Activated CD4-positive, alpha-beta memory T cell treated with anti-CD3 and anti-CD28 coated beads for 36 hours (primary cell): Measurements from ENCODE around the gene ASTN2. TPM values are rescaled to one million over a fixed set of nuclear protein-coding genes. Genes with fewer than 3 reads are reported as not detected.

ENCODE experiments used
- CTCF ChIA-PET: fragments of 350-600 bp; sonication (Branson Sonifier 250); formaldehyde crosslinking; loops from one replicate; lab custom pipeline; 2021; ENCODE audit warnings: antibody characterized with exemption, inconsistent platforms; lab: Charles Lee
- POLR2A ChIA-PET: fragments of 350-600 bp; sonication (Branson Sonifier 250); formaldehyde crosslinking; loops from one replicate; lab custom pipeline; 2021; ENCODE audit warnings: antibody characterized with exemption; lab: Charles Lee
- DNase-seq: peaks from one replicate; pipeline ENCODE4 v3.0.0-alpha.2; 2020
- H3K27ac Mint-ChIP-seq: one replicate; pipeline ENCODE4 v1.8.0; 2021; ENCODE audit warnings: mixed read lengths
- H3K27me3 Mint-ChIP-seq: one replicate; pipeline ENCODE4 v1.8.0; 2021; ENCODE audit warnings: mixed read lengths
- H3K36me3 Mint-ChIP-seq: one replicate; pipeline ENCODE4 v1.8.0; 2021; ENCODE audit warnings: mixed read lengths
- H3K4me1 Mint-ChIP-seq: one replicate; pipeline ENCODE4 v1.8.0; 2021; ENCODE audit warnings: low read depth, mixed read lengths
- H3K4me3 Mint-ChIP-seq: one replicate; pipeline ENCODE4 v1.8.0; 2021; ENCODE audit warnings: mild to moderate bottlenecking, mixed read lengths
- H3K9me3 Mint-ChIP-seq: one replicate; pipeline ENCODE4 v1.8.0; 2021; ENCODE audit warnings: mixed read lengths
- intact Hi-C: fragments of 100-400 bp; cut with micrococcal nuclease; formaldehyde crosslinking; loops from one replicate; pipeline ENCODE4 v1.15.1; 2023
- total RNA-seq, 2 experiments: library from RNA; stranded (reverse); gene quantifications; one replicate each; pipeline ENCODE4 v1.2.3, GENCODE V29; 2021

Gene ASTN2
- 1 to 10 TPM; 3.3 to 3.4 TPM for total RNA-seq

- intact Hi-C loops = no loop called here
- DNase-seq = no peak
- Mint-ChIP-seq H3K27ac (no peak within 1 kb of the TSS), H3K4me1 (no peaks in the 10 kb centered on the region), H3K4me3 (no peak within 1 kb of the TSS), H3K9me3 (no peaks in the 10 kb centered on the region), H3K27me3 (peaks cover 25% of the 10 kb centered on the region), H3K36me3 (no peaks in the 10 kb centered on the region)
- POLR2A ChIA-PET = no interaction called here
- CTCF ChIA-PET = no interaction called here
These were observed at the start of gene ASTN2 for GRCh38 chr9:117414906-117415331. Gene ASTN2, minus strand, starts transcription at chr9:117415057. Its CDS starts 119 bp downstream, at chr9:117414938.

- CTCF ChIA-PET = no interaction called here
These were observed 48.0 kb upstream of the ASTN2 start for GRCh38 chr9:117462861-117463260.

GRCh38 chr9:117461386-117461785 lies 46.5 kb upstream of the ASTN2 start:
- Mint-ChIP-seq H3K27ac (no peak overlapping the region), H3K36me3 (no peaks in the 10 kb centered on the region), H3K9me3 (no peaks in the 10 kb centered on the region), H3K27me3 (no peaks in the 10 kb centered on the region), H3K4me3 (no peak overlapping the region), H3K4me1 (no peaks in the 10 kb centered on the region)
- DNase-seq = no peak
- CTCF ChIA-PET = interaction anchor here (1.1 kb wide), 1 partner anchor 26 kb away, joined by 3 read pairs; no protein-coding TSS in a partner anchor
- intact Hi-C loops = no loop called here
- POLR2A ChIA-PET = no interaction called here

More at GRCh38 chr9:117462861-117463260, 48.0 kb upstream of the ASTN2 start:
- intact Hi-C loops = no loop called here
- no peak overlapping the region for H3K4me3 Mint-ChIP-seq
- H3K4me1 Mint-ChIP-seq = no peaks in the 10 kb centered on the region
- no peak for DNase-seq
- no peaks in the 10 kb centered on the region for H3K36me3 Mint-ChIP-seq
- H3K9me3 Mint-ChIP-seq = no peaks in the 10 kb centered on the region
- H3K27ac Mint-ChIP-seq = no peak overlapping the region
- no peaks in the 10 kb centered on the region for H3K27me3 Mint-ChIP-seq
- POLR2A ChIA-PET = no interaction called here

GRCh38 chr9:117460743-117461142 lies 45.9 kb upstream of the ASTN2 start:
- ChIA-PET POLR2A (no interaction called here), CTCF (interaction anchor here (1.1 kb wide), 1 partner anchor 27 kb away, joined by 3 read pairs; no protein-coding TSS in a partner anchor)
- H3K36me3 Mint-ChIP-seq = no peaks in the 10 kb centered on the region
- no peaks in the 10 kb centered on the region for H3K4me1 Mint-ChIP-seq
- H3K4me3 Mint-ChIP-seq = no peak overlapping the region
- intact Hi-C loops = no loop called here
- no peak for DNase-seq
- no peaks in the 10 kb centered on the region for H3K27me3 Mint-ChIP-seq
- no peak overlapping the region for H3K27ac Mint-ChIP-seq
- H3K9me3 Mint-ChIP-seq = no peaks in the 10 kb centered on the region

- CTCF ChIA-PET = no interaction called here
- H3K9me3 Mint-ChIP-seq = no peaks in the 10 kb centered on the region
- no peak overlapping the region for H3K27ac Mint-ChIP-seq
- intact Hi-C loops = no loop called here
- no peak overlapping the region for H3K4me3 Mint-ChIP-seq
- no peaks in the 10 kb centered on the region for H3K4me1 Mint-ChIP-seq
- POLR2A ChIA-PET = no interaction called here
- no peaks in the 10 kb centered on the region for H3K36me3 Mint-ChIP-seq
- H3K27me3 Mint-ChIP-seq = no peaks in the 10 kb centered on the region
- no peak for DNase-seq
These were observed 45.1 kb upstream of the ASTN2 start for GRCh38 chr9:117459913-117460312.

- Mint-ChIP-seq H3K27ac (no peak overlapping the region), H3K27me3 (no peaks in the 10 kb centered on the region), H3K36me3 (no peaks in the 10 kb centered on the region), H3K4me1 (no peaks in the 10 kb centered on the region), H3K9me3 (no peaks in the 10 kb centered on the region), H3K4me3 (no peak overlapping the region)
- POLR2A ChIA-PET = no interaction called here
- no peak for DNase-seq
- intact Hi-C loops = no loop called here
- CTCF ChIA-PET = no interaction called here
These were observed 43.2 kb upstream of the ASTN2 start for GRCh38 chr9:117458066-117458465.

- ChIA-PET CTCF (no interaction called here), POLR2A (no interaction called here)
These were observed 39.9 kb upstream of the ASTN2 start for GRCh38 chr9:117454711-117455110.

GRCh38 chr9:117453737-117454136 lies 38.9 kb upstream of the ASTN2 start:
- Mint-ChIP-seq H3K4me1 (no peaks in the 10 kb centered on the region), H3K36me3 (no peaks in the 10 kb centered on the region)

More at GRCh38 chr9:117454711-117455110, 39.9 kb upstream of the ASTN2 start:
- Mint-ChIP-seq H3K9me3 (no peaks in the 10 kb centered on the region), H3K36me3 (no peaks in the 10 kb centered on the region), H3K4me1 (no peaks in the 10 kb centered on the region), H3K27me3 (no peaks in the 10 kb centered on the region), H3K4me3 (no peak overlapping the region), H3K27ac (no peak overlapping the region)
- intact Hi-C loops = no loop called here
- DNase-seq = no peak

GRCh38 chr9:117451311-117451710 lies 36.5 kb upstream of the ASTN2 start:
- Mint-ChIP-seq H3K36me3 (no peaks in the 10 kb centered on the region), H3K9me3 (no peaks in the 10 kb centered on the region), H3K27ac (no peak overlapping the region), H3K27me3 (no peaks in the 10 kb centered on the region), H3K4me3 (no peak overlapping the region), H3K4me1 (no peaks in the 10 kb centered on the region)
- ChIA-PET CTCF (no interaction called here), POLR2A (no interaction called here)
- no peak for DNase-seq
- intact Hi-C loops = no loop called here

More at GRCh38 chr9:117453737-117454136, 38.9 kb upstream of the ASTN2 start:
- CTCF ChIA-PET = no interaction called here
- POLR2A ChIA-PET = no interaction called here
- Mint-ChIP-seq H3K9me3 (no peaks in the 10 kb centered on the region), H3K27ac (no peak overlapping the region), H3K27me3 (no peaks in the 10 kb centered on the region), H3K4me3 (no peak overlapping the region)
- intact Hi-C loops = no loop called here
- DNase-seq = no peak

GRCh38 chr9:117448066-117448465 lies 33.2 kb upstream of the ASTN2 start:
- no peak for DNase-seq
- H3K36me3 Mint-ChIP-seq = no peaks in the 10 kb centered on the region
- POLR2A ChIA-PET = no interaction called here

GRCh38 chr9:117445631-117446030 lies 30.8 kb upstream of the ASTN2 start:
- ChIA-PET POLR2A (no interaction called here), CTCF (no interaction called here)
- Mint-ChIP-seq H3K36me3 (no peaks in the 10 kb centered on the region), H3K9me3 (no peaks in the 10 kb centered on the region), H3K27me3 (no peaks in the 10 kb centered on the region), H3K27ac (no peak overlapping the region), H3K4me1 (no peaks in the 10 kb centered on the region), H3K4me3 (no peak overlapping the region)
- DNase-seq = no peak
- intact Hi-C loops = no loop called here

More at GRCh38 chr9:117448066-117448465, 33.2 kb upstream of the ASTN2 start:
- Mint-ChIP-seq H3K4me3 (no peak overlapping the region), H3K27ac (no peak overlapping the region), H3K4me1 (no peaks in the 10 kb centered on the region), H3K9me3 (no peaks in the 10 kb centered on the region), H3K27me3 (no peaks in the 10 kb centered on the region)
- CTCF ChIA-PET = no interaction called here
- intact Hi-C loops = no loop called here

GRCh38 chr9:117444501-117444900 lies 29.6 kb upstream of the ASTN2 start:
- Mint-ChIP-seq H3K4me1 (no peaks in the 10 kb centered on the region), H3K27ac (no peak overlapping the region), H3K36me3 (no peaks in the 10 kb centered on the region), H3K27me3 (no peaks in the 10 kb centered on the region), H3K4me3 (no peak overlapping the region), H3K9me3 (no peaks in the 10 kb centered on the region)
- no peak for DNase-seq
- POLR2A ChIA-PET = no interaction called here
- CTCF ChIA-PET = no interaction called here
- intact Hi-C loops = no loop called here

GRCh38 chr9:117437283-117437682 lies 22.4 kb upstream of the ASTN2 start:
- CTCF ChIA-PET = no interaction called here
- H3K27ac Mint-ChIP-seq = no peak overlapping the region
- H3K4me3 Mint-ChIP-seq = no peak overlapping the region
- no peaks in the 10 kb centered on the region for H3K27me3 Mint-ChIP-seq
- H3K9me3 Mint-ChIP-seq = no peaks in the 10 kb centered on the region
- POLR2A ChIA-PET = no interaction called here
- intact Hi-C loops = no loop called here
- no peaks in the 10 kb centered on the region for H3K4me1 Mint-ChIP-seq
- DNase-seq = no peak
- H3K36me3 Mint-ChIP-seq = no peaks in the 10 kb centered on the region
